HCT116 (cell line): ENCODE measurements around the gene MYLK4. TPM values are rescaled to one million over a fixed set of nuclear protein-coding genes. Genes with fewer than 3 reads are reported as not detected.

Experiments used
- ATAC-seq: fragments of 200-7000 bp; cut with Tn5 transposase; 2 replicates; pipeline ENCODE4 v1.9.1; 2020; ENCODE audit warnings: mild to moderate bottlenecking, moderate library complexity
- BruUV-seq: library from RNA; stranded (reverse); fragments of 400-500 nt; replicated peaks from 2 replicates; lab custom pipeline; 2021; lab: Mats Ljungman, UMichigan
- CTCF ChIA-PET: fragments of 300-600 bp; sonication (Branson Sonifier 250); formaldehyde crosslinking; loops from one replicate; lab custom pipeline; 2021; ENCODE audit warnings: antibody characterized with exemption; lab: Charles Lee
- POLR2A ChIA-PET: fragments of 300-600, 350-600 bp; sonication (Branson Sonifier 250); formaldehyde crosslinking; loops from one replicate; lab custom pipeline; 2021; ENCODE audit warnings: antibody characterized with exemption; lab: Charles Lee
- RAD21 ChIA-PET, 2 experiments: fragments of 300-600 bp; sonication (Branson Sonifier 250); formaldehyde crosslinking; loops; one replicate each; lab custom pipeline; 2023; ENCODE audit warnings: low total read pairs in 2 of 2; ENCODE audit not compliant: uncharacterized antibody in 2 of 2, unreplicated experiment in 2 of 2, low non-redundant PET in 1 of 2; lab: Charles Lee
- DNase-seq: peaks from one replicate; pipeline ENCODE4 v3.0.0-alpha.2; 2010; ENCODE audit warnings: low read depth, low spot score
- H2AFZ ChIP-seq: fragments of 200-600 bp; shearing (Covaris generic), sonication (generic); 2 replicates; pipeline ENCODE4 v1.6.1; 2017; ENCODE audit warnings: low read depth, mixed run types, mixed read lengths, antibody characterized with exemption, low read length; ENCODE audit not compliant: poor library complexity, severe bottlenecking
- H3K27ac ChIP-seq: 2 replicates; pipeline ENCODE4 v1.5.1; 2012; ENCODE audit warnings: low read depth, low read length
- H3K27me3 ChIP-seq: fragments of 200-600 bp; sonication (generic); 2 replicates; pipeline ENCODE4 v1.6.1; 2016; ENCODE audit warnings: mixed run types, low read length, mixed read lengths; ENCODE audit not compliant: insufficient read depth
- H3K36me3 ChIP-seq, 2 experiments: fragments of 200-500 bp in 1 of 2; fragments of 200-600 bp in 1 of 2; sonication (Bioruptor generic) in 1 of 2; sonication (generic) in 1 of 2; 2 replicates each; pipeline versions ENCODE4 v1.5.1 to v1.6.1; 2014 to 2016; ENCODE audit warnings: low read length in 2 of 2, inconsistent platforms in 1 of 2, mixed read lengths in 1 of 2, mixed run types in 1 of 2; ENCODE audit not compliant: insufficient read depth in 2 of 2, control insufficient read depth in 1 of 2
- H3K4me1 ChIP-seq, 2 experiments: fragments of 200-600 bp in 1 of 2; sonication (generic) in 1 of 2; 2 replicates each; pipeline versions ENCODE4 v1.5.1 to v1.6.1; 2012 to 2017; ENCODE audit warnings: low read length in 2 of 2, inconsistent platforms in 1 of 2, mild to moderate bottlenecking in 1 of 2, mixed read lengths in 1 of 2, mixed run types in 1 of 2, moderate library complexity in 1 of 2; ENCODE audit not compliant: insufficient read depth in 2 of 2, control insufficient read depth in 1 of 2
- H3K4me2 ChIP-seq: fragments of 200-600 bp; sonication (generic); 2 replicates; pipeline ENCODE4 v1.6.1; 2017; ENCODE audit warnings: mixed run types, low read length, mixed read lengths
- H3K4me3 ChIP-seq, 2 experiments: fragments of 200-600 bp in 1 of 2; sonication (generic) in 1 of 2; replicated peaks in 1 of 2; 2 replicates each; pipeline ENCODE4 v1.5.1; 2011 to 2016; ENCODE audit warnings: low read length in 2 of 2, control low read depth in 1 of 2, low read depth in 1 of 2, mild to moderate bottlenecking in 1 of 2, mixed read lengths in 1 of 2, mixed run types in 1 of 2
- H3K79me2 ChIP-seq: fragments of 200-600 bp; sonication (generic); 2 replicates; pipeline ENCODE4 v1.6.1; 2017; ENCODE audit warnings: mild to moderate bottlenecking, mixed run types, low read length, moderate library complexity, mixed read lengths; ENCODE audit not compliant: insufficient read depth
- H3K9ac ChIP-seq: fragments of 200-600 bp; sonication (generic); 2 replicates; pipeline ENCODE4 v1.6.1; 2016; ENCODE audit warnings: low read length, mixed read lengths
- H3K9me2 ChIP-seq: fragments of 200-600 bp; sonication (generic), shearing (Covaris generic); 2 replicates; pipeline ENCODE4 v1.6.1; 2017; ENCODE audit warnings: mixed run types, mild to moderate bottlenecking, moderate library complexity; ENCODE audit not compliant: insufficient read depth
- H3K9me3 ChIP-seq, 2 experiments: fragments of 200-500 bp in 1 of 2; fragments of 200-600 bp in 1 of 2; sonication (Bioruptor generic) in 1 of 2; sonication (generic) in 1 of 2; 2 replicates each; pipeline ENCODE4 v1.6.1; 2014 to 2017; ENCODE audit warnings: low read length in 2 of 2, mixed read lengths in 2 of 2, inconsistent platforms in 1 of 2, low read depth in 1 of 2, mild to moderate bottlenecking in 1 of 2, mixed run types in 1 of 2, moderate library complexity in 1 of 2; ENCODE audit not compliant: control insufficient read depth in 1 of 2, insufficient read depth in 1 of 2
- H4K20me1 ChIP-seq: fragments of 200-600 bp; sonication (generic), shearing (Covaris generic); 2 replicates; pipeline ENCODE4 v1.6.1; 2017; ENCODE audit warnings: mixed run types, mild to moderate bottlenecking, moderate library complexity; ENCODE audit not compliant: insufficient read depth
- CBX3 ChIP-seq: IDR thresholded peaks from 2 replicates; pipeline ENCODE4 v1.6.1; 2012; ENCODE audit warnings: low read depth
- CTCF ChIP-seq, 3 experiments: fragments of 200-600 bp in 1 of 3; sonication (generic) in 1 of 3; IDR thresholded peaks in 2 of 3; conservative IDR thresholded peaks in 1 of 3; 2 replicates each; pipeline ENCODE4 v1.5.1; 2012 to 2017; ENCODE audit warnings: low read depth in 2 of 3, low read length in 2 of 3, antibody characterized with exemption in 1 of 3, borderline replicate concordance in 1 of 3, control low read depth in 1 of 3, mild to moderate bottlenecking in 1 of 3, mixed read lengths in 1 of 3, mixed run types in 1 of 3, moderate library complexity in 1 of 3; ENCODE audit not compliant: insufficient read depth in 1 of 3
- ZBTB33 ChIP-seq: IDR thresholded peaks from 2 replicates; pipeline ENCODE4 v1.6.1; 2011; ENCODE audit warnings: mild to moderate bottlenecking, low read length, moderate library complexity; ENCODE audit not compliant: insufficient replicate concordance; ENCODE audit errors: extremely low read depth
- intact Hi-C: fragments of 100-400 bp; cut with micrococcal nuclease; formaldehyde crosslinking; loops from 2 replicates; pipeline ENCODE4 v1.10.0; 2022
- total RNA-seq: library from RNA; stranded (reverse); gene quantifications from one replicate; pipeline ENCODE4 v1.2.1, GENCODE V29; 2021; ENCODE audit not compliant: unreplicated experiment

Gene MYLK4
- total RNA-seq, 1 experiment from 2014 or later: 0.27 TPM

- no peak for TF ChIP-seq CTCF (IDR thresholded peaks at IDR 0.05 in 2 of 3, conservative IDR thresholded peaks at IDR 0.05 in 1 of 3; ENCODE audit: borderline replicate concordance in 1 of 3, insufficient read depth in 1 of 3, low read depth in 2 of 3, low read length in 2 of 3)
- TF ChIP-seq, all 23 proteins: peak for 0
Observed at GRCh38 chr6:2614846-2615245, 135.9 kb downstream of the MYLK4 start (continued).

- intact Hi-C loops: no loop called here
- H4K20me1 ChIP-seq: no peaks in the 10 kb centered on the region
- H3K79me2 ChIP-seq: no peaks in the 10 kb centered on the region
- no peaks in the 10 kb centered on the region for H3K9me3 ChIP-seq
- H3K4me3 ChIP-seq: no peak overlapping the region
- no peak for DNase-seq
- H3K4me2 ChIP-seq: no peak overlapping the region
- H2AFZ ChIP-seq: no peak overlapping the region
- peaks cover 0 to 15% of the 10 kb centered on the region in 2 experiments; a peak in 2 of 4 replicates for H3K4me1 ChIP-seq
- no peak overlapping the region for H3K27ac ChIP-seq
- no peaks in the 10 kb centered on the region for H3K27me3 ChIP-seq
- RAD21 ChIA-PET: no interaction called here
- TF ChIP-seq ZBTB33 (no peak), CBX3 (peak; percentile 44; the same call in 1 of the 2 replicates)
- no peak overlapping the region for H3K9ac ChIP-seq
- POLR2A ChIA-PET: no interaction called here
- CTCF ChIA-PET: no interaction called here
- BruUV-seq: no TSS peak
- ATAC-seq: no peak
- no peaks in the 10 kb centered on the region for H3K9me2 ChIP-seq
- no peaks in the 10 kb centered on the region for H3K36me3 ChIP-seq
Observed at GRCh38 chr6:2614155-2614554, 136.6 kb downstream of the MYLK4 start.

Other genes starting within 250 kb of the MYLK4 start
- gene WRNIP1, start 14.5 kb upstream of the MYLK4 start, total RNA-seq: 78.8 TPM
- gene SERPINB1, start 90.9 kb upstream of the MYLK4 start, total RNA-seq: 73.2 TPM
- gene SERPINB9, start 152.4 kb upstream of the MYLK4 start, total RNA-seq: 31.5 TPM
- 103 TPM for gene SERPINB6, start 220.6 kb upstream of the MYLK4 start, total RNA-seq
- 82.9 TPM for gene NQO2, start 249.0 kb upstream of the MYLK4 start, total RNA-seq